SK-N-SH (cell line): ENCODE data around the gene SPATA20. TPM values are rescaled to one million over a fixed set of nuclear protein-coding genes. Genes with fewer than 3 reads are reported as not detected.

Source experiments
- CTCF ChIA-PET: fragments of 300-600, 350-600 bp; formaldehyde crosslinking; extraction: SDS; loops from one replicate; lab custom pipeline; 2021; lab: Yijun Ruan, JAX
- POLR2A ChIA-PET: fragments of 350-600 bp; sonication (Branson Sonifier 250); formaldehyde crosslinking; extraction: SDS; loops from one replicate; lab custom pipeline; 2020; ENCODE audit warnings: antibody characterized with exemption, inconsistent platforms; lab: Yijun Ruan, JAX
- DNase-seq: peaks from one replicate; pipeline ENCODE4 v3.0.0; 2012
- H2AFZ ChIP-seq: fragments of 200-600 bp; sonication (generic); 2 replicates; pipeline ENCODE4 v1.8.1; 2016; ENCODE audit warnings: antibody characterized with exemption, mild to moderate bottlenecking, low read depth
- H3F3A ChIP-seq: fragments of 200-600 bp; sonication (generic); replicated peaks from 2 replicates; pipeline ENCODE3; 2016; ENCODE audit warnings: antibody characterized with exemption, mild to moderate bottlenecking; ENCODE audit not compliant: insufficient read depth
- H3K27ac ChIP-seq, 2 experiments: fragments of 200-500 bp in 1 of 2; fragments of 200-600 bp in 1 of 2; sonication (Bioruptor generic) in 1 of 2; sonication (generic), shearing (Covaris generic) in 1 of 2; 2 replicates each; pipeline versions ENCODE4 v1.5.1 to v1.6.1; 2014 to 2016; ENCODE audit warnings: low read depth in 2 of 2, inconsistent platforms in 1 of 2, low read length in 1 of 2, mild to moderate bottlenecking in 1 of 2, mixed read lengths in 1 of 2
- H3K27me3 ChIP-seq: fragments of 200-600 bp; sonication (generic), shearing (Covaris generic); 2 replicates; pipeline ENCODE4 v1.6.1; 2016; ENCODE audit warnings: mixed run types; ENCODE audit not compliant: insufficient read depth
- H3K36me3 ChIP-seq, 2 experiments: fragments of 200-500 bp in 1 of 2; fragments of 200-600 bp in 1 of 2; sonication (Bioruptor generic) in 1 of 2; sonication (generic) in 1 of 2; replicated peaks in 1 of 2; 2 replicates each; pipeline versions ENCODE3 to v1.5.1; 2014 to 2016; ENCODE audit warnings: low read length in 1 of 2, mild to moderate bottlenecking in 1 of 2; ENCODE audit not compliant: insufficient read depth in 2 of 2, control insufficient read depth in 1 of 2
- H3K4me1 ChIP-seq, 2 experiments: fragments of 200-500 bp in 1 of 2; fragments of 200-600 bp in 1 of 2; sonication (Bioruptor generic) in 1 of 2; sonication (generic), shearing (Covaris generic) in 1 of 2; 2 replicates each; pipeline versions ENCODE4 v1.5.1 to v1.6.1; 2014 to 2016; ENCODE audit warnings: low read depth in 1 of 2, low read length in 1 of 2, mixed run types in 1 of 2; ENCODE audit not compliant: insufficient read depth in 2 of 2, control insufficient read depth in 1 of 2
- H3K4me2 ChIP-seq: fragments of 200-600 bp; sonication (generic), shearing (Covaris generic); 2 replicates; pipeline ENCODE4 v1.6.1; 2017; ENCODE audit warnings: mixed run types
- H3K4me3 ChIP-seq, 2 experiments: fragments of 200-500 bp in 1 of 2; fragments of 200-600 bp in 1 of 2; sonication (Bioruptor generic) in 1 of 2; sonication (generic), shearing (Covaris generic) in 1 of 2; 2 replicates each; pipeline versions ENCODE4 v1.5.1 to v1.8.1; 2014 to 2016; ENCODE audit warnings: low read depth in 2 of 2, inconsistent platforms in 1 of 2, low read length in 1 of 2, mild to moderate bottlenecking in 1 of 2, mixed read lengths in 1 of 2, moderate library complexity in 1 of 2
- H3K79me2 ChIP-seq: fragments of 200-600 bp; sonication (generic); 2 replicates; pipeline ENCODE4 v1.8.1; 2017; ENCODE audit warnings: mild to moderate bottlenecking; ENCODE audit not compliant: insufficient read depth
- H3K9ac ChIP-seq: fragments of 200-600 bp; sonication (generic); 2 replicates; pipeline ENCODE4 v1.6.1; 2017; ENCODE audit warnings: mixed run types
- H3K9me2 ChIP-seq: fragments of 200-600 bp; sonication (generic); 2 replicates; pipeline ENCODE4 v1.6.1; 2017; ENCODE audit warnings: mixed run types
- H3K9me3 ChIP-seq: fragments of 200-600 bp; sonication (generic); 2 replicates; pipeline ENCODE4 v1.6.1; 2017; ENCODE audit warnings: mixed run types, mild to moderate bottlenecking, moderate library complexity
- H4K20me1 ChIP-seq: fragments of 200-600 bp; sonication (generic); 2 replicates; pipeline ENCODE4 v1.6.1; 2017; ENCODE audit warnings: mild to moderate bottlenecking, mixed run types; ENCODE audit not compliant: insufficient read depth
- CTCF ChIP-seq: fragments of 200-600 bp; sonication (generic); IDR thresholded peaks from 2 replicates; pipeline ENCODE4 v1.6.1; 2017; ENCODE audit warnings: antibody characterized with exemption, mild to moderate bottlenecking, moderate library complexity
- EZH2phosphoT487 ChIP-seq: fragments of 200-600 bp; sonication (generic); IDR thresholded peaks from 2 replicates; pipeline ENCODE4 v1.6.1; 2017; ENCODE audit warnings: low read depth, mixed run types, mild to moderate bottlenecking, antibody characterized with exemption, moderate library complexity, borderline replicate concordance
- FOXM1 ChIP-seq: IDR thresholded peaks from 2 replicates; pipeline ENCODE4 v1.4.0; 2012; ENCODE audit warnings: low read depth, mild to moderate bottlenecking
- GABPA ChIP-seq: IDR thresholded peaks from 2 replicates; pipeline ENCODE4 v1.4.0; 2012; ENCODE audit warnings: low read depth, mild to moderate bottlenecking
- GATA2 ChIP-seq: sonication (generic); formaldehyde crosslinking; IDR thresholded peaks from 2 replicates; pipeline ENCODE4 v1.5.0; 2020; ENCODE audit warnings: mild to moderate bottlenecking, missing genetic modification reagents
- JUND ChIP-seq: IDR thresholded peaks from 2 replicates; pipeline ENCODE4 v1.4.0; 2012
- MAX ChIP-seq: IDR thresholded peaks from 2 replicates; pipeline ENCODE4 v1.4.0; 2012; ENCODE audit warnings: low read depth
- POLR2AphosphoS5 ChIP-seq: IDR thresholded peaks from 2 replicates; pipeline ENCODE4 v1.6.1; 2012; ENCODE audit warnings: low read depth, low read length
- RCOR1 ChIP-seq: fragments of 150-350 bp; IDR thresholded peaks from 2 replicates; pipeline ENCODE4 v1.6.1; 2017; ENCODE audit warnings: antibody characterized with exemption, low read length
- REST ChIP-seq: IDR thresholded peaks from 2 replicates; pipeline ENCODE4 v1.6.1; 2012; ENCODE audit warnings: mild to moderate bottlenecking, low read depth, low read length, moderate library complexity
- TCF12 ChIP-seq: IDR thresholded peaks from 2 replicates; pipeline ENCODE4 v1.4.0; 2012
- YY1 ChIP-seq: IDR thresholded peaks from 2 replicates; pipeline ENCODE4 v1.4.0; 2012; ENCODE audit warnings: low read depth, mild to moderate bottlenecking
- WGBS: methylation state at CpG from one replicate; pipeline ENCODE4 v1.1.6; 2017; ENCODE audit warnings: low lambda C conversion rate; 5-methylcytosine and 5-hydroxymethylcytosine counted together
- polyA plus RNA-seq, 3 experiments: library from polyadenylated mRNA; depleted of rRNA; stranded (reverse); fragments of >200 nt; gene quantifications; 2 replicates each; pipeline ENCODE4 v1.2.3, GENCODE V29; 2012
- TF ChIP-seq, protein P1 (sequence below): IDR thresholded peaks from 2 replicates; pipeline ENCODE4; 2012

Gene SPATA20
- polyA plus RNA-seq, 1 of the 3 experiments (the other 2 are of a cell fraction), result 92.0 TPM

DNA sequence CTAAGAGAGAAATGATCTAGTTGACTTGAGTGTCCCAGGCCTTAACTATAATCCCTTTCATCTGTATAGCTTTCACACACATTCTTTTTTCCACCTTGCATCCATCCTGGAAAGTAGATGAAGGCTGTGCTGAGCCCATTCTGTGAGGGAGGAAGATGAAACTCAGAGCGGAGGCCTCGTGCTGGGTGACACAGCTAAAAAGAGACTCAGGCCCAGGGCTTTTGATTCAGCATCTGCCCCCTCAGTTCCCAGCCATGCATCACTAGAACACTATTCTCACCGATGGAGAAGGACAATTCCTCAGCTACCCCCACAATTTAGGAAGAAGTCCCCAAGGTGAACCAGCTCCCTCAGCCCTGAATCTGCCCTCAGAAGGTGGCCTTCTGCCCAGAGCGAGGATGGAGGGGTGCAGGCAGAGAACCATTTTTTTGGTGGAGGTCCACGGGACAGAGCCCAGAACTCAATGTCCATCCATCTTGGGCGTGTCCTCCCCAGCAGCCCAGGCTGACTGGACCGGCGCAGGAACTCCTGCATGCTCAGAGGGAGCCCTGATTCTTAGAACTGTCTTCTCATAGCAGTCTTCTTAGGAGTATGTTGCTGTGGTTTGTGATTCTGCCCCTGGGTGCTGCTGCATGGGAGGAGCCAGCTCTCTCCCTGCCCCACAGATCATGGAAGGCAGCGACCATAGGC is 44.5 kb upstream of the SPATA20 start:
- Histone ChIP-seq H3K9me3 (no peaks in the 10 kb centered on the region), H3K27ac (no peak overlapping the region), H3K27me3 (no peaks in the 10 kb centered on the region), H3F3A (peaks cover 10% of the 10 kb centered on the region), H4K20me1 (no peaks in the 10 kb centered on the region), H3K4me1 (no peaks in the 10 kb centered on the region), H3K4me2 (no peak overlapping the region), H2AFZ (no peak overlapping the region), H3K9ac (no peak overlapping the region), H3K79me2 (no peaks in the 10 kb centered on the region), H3K36me3 (no peaks in the 10 kb centered on the region), H3K4me3 (no peak overlapping the region), H3K9me2 (no peaks in the 10 kb centered on the region)
- no peak for DNase-seq
- CTCF ChIA-PET, result interaction anchor here (0.8 to 13.3 kb wide), 19 partner anchors 9 to 333 kb away, joined by 3 to 183 read pairs (median 8); partner anchors contain the start of gene RSAD1
- POLR2A ChIA-PET, result no interaction called here
- TF ChIP-seq POLR2AphosphoS5, result no peak
- no peak for TF ChIP-seq GATA2 (CRISPR knock-in tag)
- no peak for TF ChIP-seq JUND
- no peak for TF ChIP-seq GABPA
- TF ChIP-seq RCOR1, result no peak
- no peak for TF ChIP-seq YY1
- no peak for TF ChIP-seq TCF12
- TF ChIP-seq, protein P1, sequence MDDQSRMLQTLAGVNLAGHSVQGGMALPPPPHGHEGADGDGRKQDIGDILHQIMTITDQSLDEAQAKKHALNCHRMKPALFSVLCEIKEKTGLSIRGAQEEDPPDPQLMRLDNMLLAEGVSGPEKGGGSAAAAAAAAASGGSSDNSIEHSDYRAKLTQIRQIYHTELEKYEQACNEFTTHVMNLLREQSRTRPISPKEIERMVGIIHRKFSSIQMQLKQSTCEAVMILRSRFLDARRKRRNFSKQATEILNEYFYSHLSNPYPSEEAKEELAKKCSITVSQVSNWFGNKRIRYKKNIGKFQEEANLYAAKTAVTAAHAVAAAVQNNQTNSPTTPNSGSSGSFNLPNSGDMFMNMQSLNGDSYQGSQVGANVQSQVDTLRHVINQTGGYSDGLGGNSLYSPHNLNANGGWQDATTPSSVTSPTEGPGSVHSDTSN, result no peak
- TF ChIP-seq REST, result no peak
- TF ChIP-seq CTCF, result no peak
- TF ChIP-seq MAX, result no peak
- TF ChIP-seq FOXM1, result no peak
- TF ChIP-seq EZH2phosphoT487, result no peak
- TF ChIP-seq, all 33 proteins: peak for 0
- WGBS, result 82% methylated on average over 9 of the region's 9 CpGs
